ENCODE data around the gene CELA3B. TPM values are rescaled to one million over a fixed set of nuclear protein-coding genes. Genes with fewer than 3 reads are reported as not detected.
"Not testable (repeated sequence)": the region's sequence is repeated elsewhere in the genome, so short reads cannot be mapped to it uniquely, and the experiment has no call there.

The CELA3B gene
- total RNA-seq, 1 experiment from 2014 or later, result not detected

GRCh38 chr1:22030473-22030872 is 53.7 kb downstream of the CELA3B start:
- Histone ChIP-seq H3K4me1 (peaks cover 9% of the 10 kb centered on the region; the same call in 1 of the 2 replicates), H3K27me3 (no peaks in the 10 kb centered on the region), H3K27ac (no peak overlapping the region)

GRCh38 chr1:22031214-22031962 is 54.6 kb downstream of the CELA3B start:
- H3K36me3 ChIP-seq, result no peaks in the 10 kb centered on the region
- no peak overlapping the region for H3K27ac ChIP-seq
- no peaks in the 10 kb centered on the region for H3K9me3 ChIP-seq (replicated peaks)
- no peaks in the 10 kb centered on the region for H3K27me3 ChIP-seq
- no peak overlapping the region for H3K4me3 ChIP-seq
- peaks cover 9% of the 10 kb centered on the region; the same call in 1 of the 2 replicates for H3K4me1 ChIP-seq
- DNase-seq, result peak; percentile 66 to 67

More at GRCh38 chr1:22030473-22030872, 53.7 kb downstream of the CELA3B start:
- Histone ChIP-seq H3K4me3 (no peak overlapping the region), H3K36me3 (peaks cover 2% of the 10 kb centered on the region; the same call in 1 of the 2 replicates), H3K9me3 (replicated peaks) (no peaks in the 10 kb centered on the region)
- no peak for DNase-seq

GRCh38 chr1:22034834-22035233 is 58.0 kb downstream of the CELA3B start:
- H3K27ac ChIP-seq; H3K27me3 ChIP-seq; H3K36me3 ChIP-seq; DNase-seq; H3K9me3 ChIP-seq (replicated peaks); H3K4me3 ChIP-seq: not testable (repeated sequence)
- H3K4me1 ChIP-seq, result peaks cover 20% of the 10 kb centered on the region

GRCh38 chr1:22037520-22037919 is 60.7 kb downstream of the CELA3B start:
- Histone ChIP-seq H3K27ac (no peak overlapping the region), H3K27me3 (no peaks in the 10 kb centered on the region), H3K4me1 (peaks cover 15% of the 10 kb centered on the region), H3K36me3 (no peaks in the 10 kb centered on the region), H3K9me3 (replicated peaks) (no peaks in the 10 kb centered on the region), H3K4me3 (no peak overlapping the region)
- no peak for DNase-seq

GRCh38 chr1:22038036-22038435 is 61.2 kb downstream of the CELA3B start:
- DNase-seq, result peak; percentile 25 to 54
- Histone ChIP-seq H3K27ac (no peak overlapping the region), H3K36me3 (no peaks in the 10 kb centered on the region), H3K27me3 (no peaks in the 10 kb centered on the region), H3K4me3 (no peak overlapping the region), H3K9me3 (replicated peaks) (no peaks in the 10 kb centered on the region), H3K4me1 (peaks cover 15% of the 10 kb centered on the region)

Other genes with a start within 250 kb of the CELA3B start
- 51.4 and 60.9 TPM in 2 replicates for gene USP48, start 193.9 kb upstream of the CELA3B start, total RNA-seq (2014; rRNA removed; shearing (Covaris generic))
- 0.04 TPM in 1 of 2 replicates, not detected in the other for gene LDLRAD2, start 164.8 kb upstream of the CELA3B start, total RNA-seq (2014; rRNA removed; shearing (Covaris generic))
- gene HSPG2, start 39.7 kb upstream of the CELA3B start, total RNA-seq (2014; rRNA removed; shearing (Covaris generic)), result 82.3 and 84.0 TPM in 2 replicates
- gene CELA3A, start 24.6 kb downstream of the CELA3B start, total RNA-seq (2014; rRNA removed; shearing (Covaris generic)), result 0.32 TPM in 1 of 2 replicates, not detected in the other
- gene CDC42, start 75.7 kb downstream of the CELA3B start, total RNA-seq (2014; rRNA removed; shearing (Covaris generic)), result 335 and 336 TPM in 2 replicates
- 1.1 and 1.2 TPM in 2 replicates for gene WNT4, start 166.1 kb downstream of the CELA3B start, total RNA-seq (2014; rRNA removed; shearing (Covaris generic))